SKM-1 (cell line): Measurements from ENCODE around the gene COPE.

Experiments
- DNase-seq: peaks from one replicate; lab custom pipeline; 2025; ENCODE audit not compliant: unreplicated experiment; lab: John Stamatoyannopoulos, UW

The COPE gene

DNA sequence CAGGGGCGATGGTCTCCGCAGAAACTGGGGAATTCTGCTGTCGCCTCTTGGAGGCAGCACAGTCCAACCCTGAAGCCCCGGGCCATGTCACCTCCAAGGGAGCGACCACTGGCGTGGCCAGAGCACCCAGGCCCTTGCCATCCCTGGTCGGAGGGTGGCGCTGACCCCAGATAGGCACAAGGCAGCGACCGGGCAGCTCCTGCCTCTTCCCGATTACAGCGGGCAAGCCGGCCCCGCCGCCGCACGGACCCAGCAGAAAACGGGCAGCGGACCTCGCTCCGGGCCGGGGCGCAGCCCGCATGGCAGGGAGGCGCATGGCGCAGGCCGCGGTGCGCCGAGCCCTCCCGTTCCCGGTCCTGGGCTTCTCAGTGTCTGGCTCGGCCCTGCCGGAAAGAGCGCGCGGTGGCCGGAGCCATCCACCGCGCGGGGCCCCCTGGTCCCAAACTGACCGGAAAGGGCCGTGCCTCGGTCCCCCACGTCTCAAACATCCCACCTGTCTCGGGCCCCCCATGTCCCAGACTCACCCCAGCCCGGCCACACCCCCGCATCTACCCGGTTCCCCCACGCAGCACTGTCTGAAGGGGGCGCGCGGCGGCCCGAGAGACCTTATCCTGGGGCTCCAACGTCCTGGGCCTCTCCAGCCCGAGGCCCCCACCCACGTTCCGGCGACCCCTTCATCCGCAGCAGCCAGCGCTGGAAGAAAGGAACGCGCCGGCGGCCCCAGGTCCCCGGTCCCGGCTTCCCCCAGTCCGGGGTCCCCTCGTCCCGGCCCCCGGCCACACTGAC is 24.0 kb downstream of the COPE start:
- DNase-seq, result peak; percentile 16

DNA sequence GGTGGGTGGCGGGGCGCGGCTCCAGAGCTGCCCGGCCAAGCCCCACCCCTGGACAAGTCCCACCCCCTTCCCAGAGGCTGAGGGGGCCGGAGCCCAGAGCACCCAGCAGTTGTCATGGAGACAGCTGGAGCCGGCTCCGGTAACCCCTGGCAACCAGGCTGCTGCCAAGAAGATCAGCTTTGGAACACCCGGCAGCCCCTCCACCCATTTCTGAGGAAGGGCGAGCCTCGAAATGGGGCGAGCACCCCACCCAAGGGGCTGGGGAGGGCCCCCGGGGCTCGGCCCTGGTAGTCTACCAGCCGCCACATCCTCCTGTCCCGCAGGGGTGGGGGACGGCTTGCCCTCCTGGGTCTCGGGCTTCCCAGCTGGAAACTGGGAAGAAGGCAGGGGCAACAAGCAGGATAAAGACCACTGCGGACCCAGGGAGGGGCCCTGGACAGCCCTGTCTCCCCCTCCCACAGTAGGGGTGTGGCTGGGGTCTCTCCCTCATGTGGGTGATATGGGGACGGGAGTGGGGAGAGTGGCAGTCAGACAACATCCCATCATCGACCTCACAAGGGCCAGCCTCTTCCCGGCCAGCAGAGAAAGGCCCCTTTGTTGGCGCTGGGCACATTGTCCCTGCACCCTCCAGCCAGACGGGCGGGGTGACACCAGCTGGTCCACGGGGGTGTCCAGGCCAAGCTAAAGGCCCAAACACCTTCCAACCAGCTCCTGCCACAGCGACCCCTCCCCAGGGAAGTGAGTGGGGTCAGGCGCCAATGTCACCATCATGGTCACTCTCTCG is 24.7 kb downstream of the COPE start:
- no peak for DNase-seq

DNA sequence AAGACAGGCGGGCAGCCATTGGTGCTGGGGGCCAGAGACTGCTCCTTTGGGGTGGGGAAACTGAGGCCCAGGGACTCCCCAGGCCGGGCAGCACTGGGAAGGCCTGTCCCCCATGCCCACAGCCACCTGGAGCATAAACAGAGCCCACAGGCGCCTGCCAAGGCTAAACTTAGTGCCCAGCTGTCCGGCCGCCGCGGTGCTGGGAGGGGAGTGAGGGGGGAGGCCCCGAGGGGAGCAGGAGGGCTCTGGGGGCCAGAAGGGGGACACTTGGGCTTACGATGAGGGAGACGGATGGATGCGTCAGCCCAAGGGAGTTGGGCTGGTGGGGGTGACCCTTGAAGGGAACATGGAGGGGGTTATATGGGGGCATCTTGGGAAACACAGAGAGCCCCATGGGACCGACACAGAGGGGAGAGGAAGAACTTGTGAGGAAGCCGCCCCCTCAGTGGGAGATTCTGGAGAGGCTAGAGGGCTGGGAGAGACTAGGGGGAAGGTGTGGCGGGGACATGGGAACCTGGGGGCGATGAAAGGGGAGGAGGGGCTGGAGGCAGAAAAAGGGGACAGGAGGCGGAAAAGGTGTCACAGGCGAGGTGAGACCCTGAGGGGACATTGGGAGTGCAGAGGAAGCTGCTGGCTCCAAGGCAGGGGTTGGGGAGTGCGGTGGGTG is 25.5 kb downstream of the COPE start:
- no peak for DNase-seq

DNA sequence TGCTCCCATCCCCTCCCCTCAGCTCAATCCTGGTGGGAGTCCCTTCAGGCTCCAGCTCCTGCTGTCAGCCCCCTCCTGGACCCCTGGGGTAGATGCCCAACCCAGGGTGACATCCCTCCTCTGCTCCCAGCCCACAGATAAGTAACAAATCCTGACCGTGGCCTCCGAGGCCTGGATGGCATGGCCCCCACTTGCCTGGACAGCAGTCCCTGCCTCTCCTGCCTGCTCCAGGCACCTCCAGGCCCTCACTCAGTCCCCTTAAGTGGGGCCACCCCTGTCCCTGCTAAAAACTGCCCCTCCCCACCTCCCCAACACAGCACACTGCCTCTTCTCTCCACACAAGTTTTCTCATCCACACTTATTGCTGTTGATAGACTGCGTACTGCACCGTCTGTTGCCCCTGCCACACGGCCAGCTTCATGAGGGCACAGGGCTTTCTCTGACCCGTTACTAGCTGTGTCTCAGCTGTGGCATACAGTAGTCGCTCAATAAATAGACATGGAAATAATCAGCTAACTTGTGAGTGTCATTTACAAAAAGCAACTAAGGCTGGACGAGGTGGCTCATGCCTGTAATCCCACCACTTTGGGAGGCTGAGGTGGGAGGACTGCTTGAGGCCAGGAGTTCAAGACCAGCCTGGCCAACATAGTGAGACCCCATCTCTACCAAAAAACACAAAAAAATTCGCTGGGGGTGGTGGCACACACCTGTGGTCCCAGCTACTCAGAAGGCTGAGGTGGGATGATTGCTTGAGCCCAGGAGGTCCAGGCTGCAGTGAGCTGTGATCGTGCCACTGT is 29.0 kb downstream of the COPE start:
- no peak for DNase-seq

DNA sequence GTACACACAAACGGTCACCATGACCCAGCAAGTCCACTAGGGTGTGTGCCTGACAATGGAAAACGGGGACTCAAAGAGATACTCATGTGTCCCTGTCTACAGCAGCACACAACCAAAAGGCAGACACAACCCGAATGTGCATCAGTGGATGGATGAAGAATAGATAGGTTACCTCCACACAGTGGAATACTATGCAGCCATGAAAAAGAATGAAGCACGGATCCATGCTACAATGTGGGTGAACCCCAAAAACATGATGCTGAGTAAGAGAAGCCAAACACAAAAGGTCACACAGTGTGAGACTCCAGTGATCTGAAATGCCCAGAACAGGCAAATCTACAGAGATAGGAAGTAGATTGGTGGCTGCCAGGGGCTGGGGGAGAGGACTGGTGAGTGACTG is 32.2 kb downstream of the COPE start:
- no peak for DNase-seq

DNA sequence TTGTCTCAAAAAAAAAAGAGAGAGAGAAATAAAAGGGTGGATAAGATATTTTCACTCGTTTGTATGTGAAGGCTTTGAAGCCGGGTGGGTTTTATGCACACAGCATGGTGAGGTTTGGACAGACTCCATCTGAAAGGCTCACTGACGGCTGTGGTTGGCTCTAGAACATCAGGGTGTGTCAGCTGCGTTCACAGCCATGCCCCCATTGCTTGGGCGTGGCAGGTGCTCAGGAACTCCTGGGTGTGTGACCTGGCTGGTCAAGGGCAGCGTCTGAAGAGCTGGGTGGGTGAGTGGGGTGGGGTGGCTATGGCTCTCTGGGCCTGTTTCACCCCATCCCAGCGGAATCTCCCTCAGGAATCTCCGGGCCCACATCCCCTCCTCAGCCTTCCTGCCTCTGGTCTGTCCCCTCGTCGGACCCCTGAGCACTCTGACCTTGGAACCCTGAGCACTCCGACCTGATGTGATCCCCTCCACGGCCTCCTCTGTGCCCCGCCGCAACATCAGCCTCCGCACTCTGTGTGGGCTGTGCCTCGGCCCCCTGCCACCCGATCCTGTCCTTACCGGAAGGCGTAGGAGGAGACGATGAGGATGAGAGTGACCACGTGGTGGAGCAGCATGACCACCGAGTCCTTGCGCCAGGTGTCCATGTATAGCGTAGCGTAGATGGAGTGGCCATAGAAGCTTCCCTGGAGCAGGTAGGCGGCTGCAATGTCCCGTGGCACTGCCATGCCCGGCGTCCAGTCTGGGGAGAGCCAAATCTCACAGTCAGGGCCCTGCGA is 35.5 kb downstream of the COPE start:
- DNase-seq, result no peak

DNA sequence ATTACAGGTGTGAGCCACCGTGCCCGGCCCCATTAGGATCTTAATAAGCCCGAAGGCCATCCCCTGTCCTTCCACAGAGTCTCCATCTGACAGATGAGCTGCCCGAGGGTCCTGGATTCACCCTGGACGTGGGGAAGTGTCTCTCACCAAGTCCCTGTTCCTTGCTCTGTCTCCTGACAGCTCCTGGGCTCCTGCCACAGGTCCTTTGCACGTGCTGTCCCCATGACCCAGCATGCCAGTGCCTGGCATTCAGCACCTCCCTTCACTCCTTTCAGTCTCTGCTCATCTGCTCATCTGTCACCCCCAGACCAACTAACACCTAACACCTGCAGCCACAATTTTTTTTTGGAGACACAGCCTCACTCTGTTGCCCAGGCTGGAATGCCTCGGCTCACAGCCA is 37.7 kb downstream of the COPE start:
- DNase-seq, result no peak

DNA sequence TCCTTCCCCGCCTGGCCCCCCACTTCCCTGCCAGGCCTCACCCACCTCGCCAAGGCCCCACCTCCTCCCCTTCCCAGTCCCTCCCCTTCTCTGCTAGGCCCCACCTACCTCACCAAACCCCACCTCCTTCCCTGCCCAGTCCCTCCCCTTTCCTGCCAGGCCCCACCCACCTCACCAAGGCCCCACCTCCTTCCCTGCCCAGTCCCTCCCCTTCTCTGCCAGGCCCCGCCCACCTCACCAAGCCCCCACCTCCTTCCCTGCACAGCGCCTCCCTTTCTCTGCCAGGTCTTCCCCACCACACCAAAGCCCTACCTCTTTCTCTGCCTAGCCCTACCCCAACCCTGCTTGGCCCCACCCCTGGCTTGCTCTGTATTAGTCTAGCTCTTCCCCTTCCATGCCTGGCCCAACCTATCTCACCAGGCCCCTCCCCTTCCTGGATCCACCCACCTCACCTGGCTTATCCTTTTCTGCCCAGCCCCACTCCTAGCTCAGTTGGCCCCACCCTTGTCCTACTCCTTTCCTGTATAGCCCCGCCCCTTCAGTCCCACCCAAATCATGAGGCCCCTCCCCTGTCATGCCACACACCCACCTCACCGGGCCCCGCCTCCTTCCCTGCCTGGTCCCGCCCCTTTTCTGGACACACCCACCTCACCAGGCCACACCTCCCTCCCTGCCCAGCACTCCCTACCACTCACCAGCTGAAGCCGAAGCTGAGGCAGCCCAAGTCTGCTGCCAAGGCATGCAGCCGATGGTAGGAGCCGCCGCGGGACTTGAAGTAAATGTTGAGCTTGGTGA is 39.4 kb downstream of the COPE start:
- DNase-seq, result peak; percentile 48

DNA sequence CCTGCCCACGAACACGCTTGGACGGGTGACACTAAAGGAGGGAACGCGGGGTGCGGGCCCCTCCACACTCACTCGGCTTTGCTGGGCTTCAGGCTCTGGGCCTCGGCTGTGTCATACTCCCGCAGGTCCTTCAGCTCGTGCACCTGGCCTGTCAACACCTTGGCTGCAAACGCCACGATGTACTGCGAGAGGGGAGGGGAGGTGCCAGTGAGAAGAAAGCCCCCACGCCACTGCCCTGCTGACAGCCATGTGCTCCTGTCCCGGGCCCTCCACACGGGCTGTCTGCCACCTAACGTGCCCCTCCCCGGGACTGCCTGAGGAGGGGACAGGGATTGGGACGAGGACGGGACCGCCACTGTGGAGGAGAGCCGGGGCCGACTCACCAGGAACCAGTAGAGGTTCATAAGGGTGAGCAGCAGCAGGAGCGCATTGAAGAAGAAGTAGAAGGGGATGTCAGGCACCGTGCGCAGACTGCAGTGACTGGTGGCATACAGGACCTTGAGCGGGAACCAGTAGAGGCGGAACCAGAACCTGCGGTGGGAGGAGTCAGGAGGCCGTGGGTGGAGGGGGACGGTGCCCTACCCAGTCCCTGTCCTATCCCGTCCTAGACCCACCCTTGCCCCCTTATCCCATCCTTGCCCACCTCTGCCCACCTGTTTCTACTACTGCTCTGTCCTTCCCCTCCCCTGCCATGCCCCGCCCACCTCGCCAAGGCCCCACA is 40.2 kb downstream of the COPE start:
- no peak for DNase-seq

DNA sequence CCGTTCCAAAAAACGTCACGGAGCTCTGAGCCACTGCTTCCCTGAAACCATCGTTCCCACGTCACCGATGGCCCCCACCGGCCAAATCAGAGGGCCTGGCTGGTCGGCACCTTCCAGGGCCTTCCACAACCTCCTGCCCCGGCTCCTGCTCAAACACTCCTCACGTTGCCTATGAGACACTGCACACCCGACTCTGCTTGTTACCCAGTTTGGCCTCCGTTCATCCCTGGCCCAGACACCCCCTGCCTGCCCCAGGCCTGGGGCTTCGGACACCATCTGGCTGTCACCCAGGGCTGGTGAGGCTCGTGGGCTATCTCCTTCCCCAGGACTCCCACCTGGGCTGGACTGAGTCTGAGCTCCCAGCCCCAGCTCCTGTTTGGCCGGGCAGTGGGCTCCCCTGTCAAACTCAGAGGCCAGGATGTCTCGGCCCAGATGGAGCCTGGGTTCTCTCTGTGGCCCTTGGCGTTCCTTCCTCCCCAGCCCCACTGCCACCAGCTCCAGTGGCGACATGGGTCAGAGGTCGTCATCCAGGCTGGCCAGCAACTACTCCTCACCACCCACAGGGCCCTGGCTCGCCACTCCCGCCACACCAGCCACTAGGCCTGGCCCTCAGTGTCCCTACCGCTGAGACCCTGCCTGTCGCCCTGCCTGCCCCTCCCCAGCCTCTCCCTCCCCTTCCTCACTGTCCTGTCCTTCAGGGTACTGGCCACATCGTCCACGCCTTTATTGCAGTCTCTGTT is 41.0 kb downstream of the COPE start:
- DNase-seq, result no peak

DNA sequence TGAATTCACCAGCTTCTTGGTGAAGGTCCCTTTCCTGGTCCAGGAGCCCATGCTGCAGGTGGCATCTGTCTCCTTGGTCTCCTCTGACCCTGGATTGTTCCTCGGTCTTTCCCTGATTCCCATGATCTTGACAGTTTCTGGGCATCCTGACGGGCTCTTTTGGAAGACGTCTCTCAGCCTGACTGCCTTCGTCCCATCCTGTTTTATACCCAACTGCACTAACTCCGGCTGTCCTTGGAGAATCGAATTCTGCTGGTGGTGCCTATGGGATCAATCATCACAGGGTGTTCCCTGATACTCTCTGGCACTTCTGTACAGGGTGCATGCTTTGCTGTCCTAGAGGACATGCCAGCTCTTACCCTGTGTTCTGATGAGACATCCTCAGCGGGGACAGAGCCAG is 42.3 kb downstream of the COPE start:
- no peak for DNase-seq

DNA sequence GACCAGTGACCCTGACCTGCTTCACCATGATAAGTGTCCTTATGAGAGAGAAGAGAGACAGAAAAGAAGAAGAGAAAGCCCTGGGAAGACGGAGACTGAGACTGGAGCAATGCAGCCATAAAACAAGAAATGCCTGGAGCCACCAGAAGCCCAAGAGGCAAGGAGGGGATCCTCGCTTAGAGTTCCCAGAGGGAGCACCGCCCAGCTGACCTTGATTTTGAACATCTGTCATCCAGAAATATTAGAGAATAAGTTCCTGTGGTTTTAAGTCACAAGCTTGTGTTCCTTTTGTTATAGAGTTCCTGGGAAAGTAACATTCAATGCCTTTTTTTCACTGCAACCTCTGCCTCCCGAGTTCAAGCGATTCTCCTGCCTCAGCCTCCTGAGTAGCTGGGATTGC is 43.5 kb downstream of the COPE start:
- no peak for DNase-seq

DNA sequence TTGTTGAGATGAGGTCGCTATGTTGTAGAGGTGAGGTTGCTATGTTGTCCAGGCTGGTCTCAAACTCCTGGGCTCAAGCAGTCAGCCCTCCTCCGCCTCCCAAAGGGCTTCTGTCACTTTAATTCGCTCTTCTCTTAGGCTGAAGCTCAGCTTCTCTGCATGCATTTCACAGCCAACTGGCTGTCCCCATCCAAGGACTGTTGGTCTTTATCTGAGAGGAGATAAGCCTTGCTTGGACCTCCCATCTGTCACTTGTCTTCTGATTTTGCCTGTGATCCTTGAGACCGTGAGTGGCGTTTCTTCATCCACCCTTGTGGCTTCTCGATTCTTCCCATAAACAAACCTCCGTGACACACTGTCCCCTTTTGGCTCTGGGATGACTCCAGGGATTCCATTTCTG is 47.6 kb downstream of the COPE start:
- DNase-seq, result no peak

DNA sequence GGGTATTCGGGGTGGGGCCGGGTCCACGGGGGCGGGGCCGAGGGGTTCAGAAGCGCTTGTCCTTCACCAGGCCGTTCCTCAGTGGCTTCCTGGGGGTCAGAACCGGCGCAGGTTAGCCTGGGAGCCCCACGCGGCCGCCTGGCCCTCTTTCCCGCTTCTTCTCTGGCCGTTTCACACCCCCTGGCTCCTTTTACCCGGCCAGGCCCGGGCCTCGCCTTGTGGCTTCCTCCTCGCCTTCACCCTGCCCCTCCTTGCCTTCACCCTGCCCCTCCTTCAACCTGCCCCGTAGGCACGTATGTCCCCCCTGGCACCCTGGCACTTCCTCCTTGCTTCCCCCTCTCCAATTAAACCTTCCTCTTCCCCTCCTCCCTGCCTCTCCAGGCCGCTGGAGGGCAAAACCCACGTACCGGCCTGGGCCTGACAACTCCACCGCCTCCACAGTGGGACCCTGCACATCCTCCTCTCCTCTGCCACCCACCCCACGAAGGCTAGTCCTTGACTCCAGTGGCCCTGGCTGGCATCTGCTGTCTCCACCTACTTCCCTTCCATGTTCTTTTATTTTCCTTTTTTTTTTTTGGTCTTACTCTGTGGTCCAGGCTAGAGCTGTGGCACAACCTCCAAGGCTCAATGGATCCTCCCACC is 48.5 kb downstream of the COPE start:
- no peak for DNase-seq

DNA sequence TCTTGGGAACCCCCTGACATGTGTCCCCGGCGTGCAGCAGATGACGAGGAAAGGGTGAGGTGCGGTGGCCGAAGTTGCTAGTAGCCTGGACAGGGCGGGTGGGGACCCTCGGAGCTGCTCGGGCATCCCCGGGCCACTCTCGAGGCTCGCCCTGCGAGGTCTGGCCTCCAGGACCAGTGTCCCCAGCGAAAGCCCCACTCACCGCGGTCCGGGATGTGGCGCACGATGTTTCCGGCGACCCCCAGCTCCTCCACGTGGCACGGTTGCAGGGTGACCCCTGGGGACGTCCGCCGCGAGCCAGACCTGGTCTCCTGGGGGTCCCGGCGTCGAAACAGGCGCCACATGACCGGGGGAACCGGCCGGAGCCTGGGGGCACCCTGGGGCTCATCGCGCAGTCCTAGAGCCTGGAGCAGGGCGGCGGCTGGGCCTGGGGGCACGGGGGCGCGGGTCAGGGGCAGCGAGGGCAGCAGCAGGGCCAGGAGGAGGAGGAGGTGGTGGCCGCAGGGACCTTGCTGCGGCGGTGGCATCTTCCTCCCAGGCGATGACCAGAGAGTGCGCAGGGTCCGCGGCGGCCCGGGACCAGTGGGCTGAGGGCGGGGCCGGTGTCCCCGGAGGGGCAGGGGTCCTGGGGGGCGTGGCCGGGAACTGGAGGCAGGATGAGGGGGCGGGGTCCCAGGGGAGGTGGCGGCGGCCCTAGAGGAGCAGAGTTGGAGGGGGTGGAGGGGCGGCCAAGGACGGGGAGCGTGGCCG is 49.2 kb downstream of the COPE start:
- no peak for DNase-seq

DNA sequence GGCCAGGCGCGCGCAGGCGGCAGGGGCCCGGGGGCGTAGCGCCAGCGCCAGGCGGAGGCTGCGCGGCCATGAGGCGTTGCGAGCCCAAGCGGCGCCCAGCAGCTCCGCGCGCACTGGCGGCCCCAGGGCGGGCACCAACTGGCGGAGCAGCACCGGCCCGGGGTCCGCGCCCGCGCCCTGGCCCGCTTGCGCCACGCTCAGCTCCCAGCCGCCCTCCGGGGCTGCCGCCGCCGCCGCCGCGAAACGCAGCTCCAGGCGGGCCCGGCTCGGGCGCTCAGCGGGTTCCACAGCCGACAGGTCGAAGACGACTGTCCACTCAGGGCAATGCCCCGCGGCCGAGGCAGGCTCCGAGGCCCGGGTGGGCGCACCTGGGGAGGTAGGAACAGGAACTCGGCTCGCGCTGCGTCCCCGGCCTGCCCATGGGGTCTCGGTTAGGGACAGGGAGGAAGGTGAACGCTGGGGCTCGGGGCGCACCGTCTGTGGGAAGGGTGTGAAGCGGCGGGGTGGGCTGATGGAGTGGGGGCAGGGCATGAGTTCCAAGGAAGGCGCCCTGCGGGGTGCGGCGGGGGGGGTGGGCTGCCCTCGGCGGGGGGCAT is 50.1 kb downstream of the COPE start:
- DNase-seq, result no peak
